Thoracic aorta (tissue), 2 donors: ENCODE measurements around the gene LCNL1. TPM values are rescaled to one million over a fixed set of nuclear protein-coding genes. Genes with fewer than 3 reads are reported as not detected.
A peak's percentile ranks its signal among the peaks of the same experiment; 100 is the strongest.
"Not testable (repeated sequence)": the region's sequence is repeated elsewhere in the genome, so short reads cannot be mapped to it uniquely, and the experiment has no call there.

Source experiments
- ATAC-seq: fragments of 150-250 bp; one replicate; pipeline ENCODE4 v1.8.0; 2017; ENCODE audit warnings: low read depth; ENCODE audit not compliant: insufficient number of reproducible peaks, low FRiP score
- DNase-seq: peaks from one replicate; pipeline ENCODE4 v3.0.0-alpha.2; 2020; ENCODE audit warnings: low spot score
- H3K27ac ChIP-seq, 2 donors: fragments of 200-600 bp; sonication (generic); 1 replicate in 1 of 2; 2 replicates in 1 of 2; pipeline ENCODE4 v1.5.1; 2016; ENCODE audit warnings: mild to moderate bottlenecking in 2 of 2, moderate library complexity in 2 of 2
- H3K27me3 ChIP-seq: fragments of 200-600 bp; sonication (generic); replicated peaks from 2 replicates; pipeline ENCODE4 v1.6.0; 2016; ENCODE audit warnings: mild to moderate bottlenecking; ENCODE audit not compliant: insufficient read depth
- H3K36me3 ChIP-seq: fragments of 200-600 bp; sonication (generic); one replicate; pipeline ENCODE4 v1.5.1; 2016
- H3K4me1 ChIP-seq, 2 donors: fragments of 200-600 bp; sonication (generic); 1 replicate in 1 of 2; 2 replicates in 1 of 2; pipeline versions ENCODE4 v1.5.1 to v1.6.0; 2016; ENCODE audit warnings: low read depth in 2 of 2, mild to moderate bottlenecking in 1 of 2; ENCODE audit not compliant: control insufficient read depth in 1 of 2
- H3K4me3 ChIP-seq: fragments of 200-600 bp; sonication (generic); 2 replicates; pipeline ENCODE4 v1.5.1; 2016; ENCODE audit warnings: mild to moderate bottlenecking
- H3K9me3 ChIP-seq: fragments of 200-600 bp; sonication (generic); 2 replicates; pipeline ENCODE4 v1.5.1; 2016
- total RNA-seq, 2 donors: library from RNA; depleted of rRNA; stranded (reverse); fragments of >200 nt; gene quantifications; one replicate each; pipeline versions ENCODE4 v1.1.0 to v1.2.3, GENCODE V29; 2016
- TF ChIP-seq, protein P1 (sequence below): fragments of 200-600 bp; sonication (generic); IDR thresholded peaks from one replicate; pipeline ENCODE4 v1.5.1; 2019; ENCODE audit warnings: antibody characterized with exemption

Gene LCNL1
- total RNA-seq, 2 donors from 2014 or later, result not detected

DNA sequence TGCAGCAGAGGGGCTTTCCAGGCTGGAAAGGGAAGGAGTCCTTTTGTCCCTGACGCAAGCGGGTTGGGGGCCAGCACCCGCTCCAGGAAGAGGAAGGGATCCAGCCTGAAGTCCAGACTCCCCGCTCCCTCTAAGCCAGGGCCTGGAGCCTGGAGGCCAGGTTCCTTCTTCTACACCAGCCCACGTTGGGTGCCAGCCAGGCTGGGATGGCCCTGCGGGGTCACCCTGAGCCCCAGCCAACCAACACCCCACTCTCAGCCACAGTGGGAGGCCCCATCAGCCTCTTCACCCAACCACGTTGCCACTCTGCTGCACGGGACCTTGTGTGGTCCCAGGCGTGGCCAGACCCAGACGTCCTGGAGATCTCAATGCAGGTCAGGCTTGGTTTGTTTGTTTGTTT is 50.1 kb downstream of the LCNL1 start:
- ATAC-seq (no peak), DNase-seq (no peak)
- Histone ChIP-seq H3K9me3 (no peaks in the 10 kb centered on the region), H3K27me3 (no peaks in the 10 kb centered on the region), H3K4me1 (peaks cover 12 to 13% of the 10 kb centered on the region in 2 donors), H3K36me3 (no peaks in the 10 kb centered on the region), H3K27ac (no peak overlapping the region), H3K4me3 (peak overlapping the region; percentile 52)
- TF ChIP-seq, protein P1, sequence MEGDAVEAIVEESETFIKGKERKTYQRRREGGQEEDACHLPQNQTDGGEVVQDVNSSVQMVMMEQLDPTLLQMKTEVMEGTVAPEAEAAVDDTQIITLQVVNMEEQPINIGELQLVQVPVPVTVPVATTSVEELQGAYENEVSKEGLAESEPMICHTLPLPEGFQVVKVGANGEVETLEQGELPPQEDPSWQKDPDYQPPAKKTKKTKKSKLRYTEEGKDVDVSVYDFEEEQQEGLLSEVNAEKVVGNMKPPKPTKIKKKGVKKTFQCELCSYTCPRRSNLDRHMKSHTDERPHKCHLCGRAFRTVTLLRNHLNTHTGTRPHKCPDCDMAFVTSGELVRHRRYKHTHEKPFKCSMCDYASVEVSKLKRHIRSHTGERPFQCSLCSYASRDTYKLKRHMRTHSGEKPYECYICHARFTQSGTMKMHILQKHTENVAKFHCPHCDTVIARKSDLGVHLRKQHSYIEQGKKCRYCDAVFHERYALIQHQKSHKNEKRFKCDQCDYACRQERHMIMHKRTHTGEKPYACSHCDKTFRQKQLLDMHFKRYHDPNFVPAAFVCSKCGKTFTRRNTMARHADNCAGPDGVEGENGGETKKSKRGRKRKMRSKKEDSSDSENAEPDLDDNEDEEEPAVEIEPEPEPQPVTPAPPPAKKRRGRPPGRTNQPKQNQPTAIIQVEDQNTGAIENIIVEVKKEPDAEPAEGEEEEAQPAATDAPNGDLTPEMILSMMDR, result no peak

- not testable (repeated sequence) for ATAC-seq, DNase-seq, H3K36me3 ChIP-seq, H3K27me3 ChIP-seq, H3K9me3 ChIP-seq, H3K27ac ChIP-seq
- peaks cover 10 to 11% of the 10 kb centered on the region in 2 donors for H3K4me1 ChIP-seq
- peak overlapping the region; percentile 52 for H3K4me3 ChIP-seq
Observed at GRCh38 chr9:137033481-137033880, 50.7 kb downstream of the LCNL1 start.

DNA sequence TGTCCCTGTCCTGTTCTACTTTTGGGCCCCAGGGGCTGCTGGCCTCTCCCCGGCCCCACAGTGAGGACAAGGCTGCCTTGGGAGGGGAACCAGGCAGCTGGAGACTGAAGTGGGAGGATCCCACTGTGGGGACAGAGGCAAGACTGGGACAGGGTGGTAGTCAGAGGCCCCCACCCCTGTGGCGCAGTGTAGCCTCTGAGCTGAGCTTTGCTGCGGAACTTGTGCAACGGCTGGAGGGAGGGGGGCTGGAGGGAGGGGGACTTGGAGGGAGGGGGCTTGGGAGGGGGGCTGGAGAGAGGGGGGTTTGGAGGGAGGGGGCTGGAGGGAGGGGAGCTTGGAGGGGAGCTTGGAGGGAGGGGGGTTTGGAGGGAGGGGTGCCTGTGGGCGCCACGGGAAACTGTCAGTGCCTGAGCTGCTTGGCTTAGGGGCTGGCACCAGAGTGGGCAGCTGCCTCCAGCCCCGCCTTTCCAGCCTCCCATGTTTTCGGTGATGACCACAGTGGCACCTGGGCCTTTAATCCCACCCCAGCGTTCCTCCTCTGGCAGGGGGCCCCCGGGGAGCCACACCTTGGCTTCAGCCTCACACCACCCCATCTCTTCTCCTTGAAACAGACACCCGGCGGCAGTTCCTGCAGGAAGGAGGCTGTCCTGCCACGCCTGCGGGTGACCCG is 51.4 kb downstream of the LCNL1 start:
- no peaks in the 10 kb centered on the region for H3K9me3 ChIP-seq
- H3K4me3 ChIP-seq, result peak overlapping the region; percentile 52
- peaks cover 3 to 4% of the 10 kb centered on the region in 2 donors for H3K4me1 ChIP-seq
- no peak for DNase-seq
- H3K27ac ChIP-seq, result no peak overlapping the region
- H3K36me3 ChIP-seq, result peaks cover 2% of the 10 kb centered on the region
- no peak for ATAC-seq
- H3K27me3 ChIP-seq, result no peaks in the 10 kb centered on the region
- TF ChIP-seq, protein P1, result no peak

DNA sequence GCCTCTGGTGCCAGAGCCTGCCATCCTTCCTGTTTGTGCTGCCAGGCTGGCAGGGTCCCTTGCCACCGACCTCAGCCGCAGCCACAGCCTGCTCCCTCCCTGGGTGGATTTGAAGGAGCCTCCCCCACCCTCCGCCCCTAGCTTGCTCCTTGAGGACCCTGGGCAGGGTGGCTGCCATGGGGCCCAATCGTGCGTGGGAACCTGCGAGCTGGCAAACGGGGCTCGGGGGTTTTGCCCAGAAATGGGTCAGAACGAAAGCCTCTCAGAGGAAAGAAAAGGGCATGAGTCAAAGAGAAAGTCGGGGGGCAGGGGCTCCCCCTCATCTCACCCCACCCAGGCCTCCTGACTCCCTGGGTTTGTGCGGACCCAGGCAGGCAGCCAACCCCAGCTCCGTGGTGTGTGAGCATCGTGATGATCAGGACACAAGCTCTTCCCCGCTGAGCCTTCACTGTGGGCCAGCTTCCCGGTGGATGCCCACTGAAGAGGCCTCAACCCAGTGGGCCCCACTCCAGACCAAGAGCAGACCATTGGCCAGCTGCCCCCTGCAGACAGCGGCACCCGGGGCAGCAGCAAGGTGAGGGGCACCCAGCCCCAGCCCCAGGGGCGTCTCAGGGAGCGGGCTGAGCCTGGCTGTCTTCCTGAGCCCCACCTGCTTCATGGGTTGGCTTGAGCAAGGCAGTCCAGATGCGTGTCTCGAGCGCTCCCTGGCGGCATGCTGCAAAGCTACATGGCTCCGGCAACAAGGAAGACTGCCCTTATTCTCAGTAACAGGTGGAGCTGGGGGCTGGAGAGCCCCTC is 52.1 kb downstream of the LCNL1 start:
- Histone ChIP-seq H3K27ac (no peak overlapping the region), H3K4me1 (no peaks in the 10 kb centered on the region), H3K9me3 (no peaks in the 10 kb centered on the region), H3K27me3 (no peaks in the 10 kb centered on the region), H3K36me3 (peaks cover 9% of the 10 kb centered on the region), H3K4me3 (no peak overlapping the region)
- TF ChIP-seq, protein P1, result peak; percentile 89
- ATAC-seq (no peak), DNase-seq (no peak)

Other genes with a start within 250 kb of the LCNL1 start
- gene LCN10, start 240.1 kb upstream of the LCNL1 start, total RNA-seq, result 1 to 10 TPM; 3.1 to 9.4 TPM
- 10 to 100 TPM in 1 of 2 donors, 1 to 10 TPM in 1; 4.5 to 25.3 TPM for gene LCN6, start 234.5 kb upstream of the LCNL1 start, total RNA-seq
- not detected for gene LCN8, start 224.8 kb upstream of the LCNL1 start, total RNA-seq
- gene LCN15, start 218.5 kb upstream of the LCNL1 start, total RNA-seq, result not detected
- 10 to 100 TPM; 12.8 to 37.8 TPM for gene TMEM141, start 191.6 kb upstream of the LCNL1 start, total RNA-seq
- gene CCDC183, start 186.7 kb upstream of the LCNL1 start, total RNA-seq, result under 1 TPM; 0.68 to 0.71 TPM
- 10 to 100 TPM; 61.7 to 86.2 TPM for gene RABL6, start 175.0 kb upstream of the LCNL1 start, total RNA-seq
- gene AJM1, start 140.5 kb upstream of the LCNL1 start, total RNA-seq, result 1 to 10 TPM; 7.3 to 9.2 TPM
- 10 to 100 TPM; 37.5 to 92.1 TPM for gene PHPT1, start 133.6 kb upstream of the LCNL1 start, total RNA-seq
- 1 to 10 TPM; 1.8 to 2.8 TPM for gene MAMDC4, start 130.6 kb upstream of the LCNL1 start, total RNA-seq
- 100 to 1,000 TPM; 200 to 240 TPM for gene EDF1, start 116.7 kb upstream of the LCNL1 start, total RNA-seq
- gene TRAF2, start 96.5 kb upstream of the LCNL1 start, total RNA-seq, result 10 to 100 TPM; 11.6 to 12.9 TPM
- 100 to 1,000 TPM; 176 to 383 TPM for gene FBXW5, start 38.3 kb upstream of the LCNL1 start, total RNA-seq
- not detected for gene C8G, start 37.8 kb upstream of the LCNL1 start, total RNA-seq
- under 1 TPM in 1 of 2 donors, not detected in 1; 0.27 TPM for gene LCN12, start 30.7 kb upstream of the LCNL1 start, total RNA-seq
- 10 to 100 TPM; 66.1 to 89.5 TPM for gene PTGDS, start 5.5 kb upstream of the LCNL1 start, total RNA-seq
- 10 to 100 TPM; 49.9 to 57.3 TPM for gene PAXX, start 9.4 kb downstream of the LCNL1 start, total RNA-seq
- gene CLIC3, start 13.6 kb downstream of the LCNL1 start, total RNA-seq, result 1 to 10 TPM; 1.4 to 8.7 TPM
- gene ABCA2, start 45.2 kb downstream of the LCNL1 start, total RNA-seq, result 10 to 100 TPM; 37.2 to 60.5 TPM
- not detected for gene FUT7, start 49.1 kb downstream of the LCNL1 start, total RNA-seq
- 10 to 100 TPM; 71.5 to 95.8 TPM for gene NPDC1, start 63.2 kb downstream of the LCNL1 start, total RNA-seq
- gene ENTPD2, start 71.1 kb downstream of the LCNL1 start, total RNA-seq, result under 1 TPM; 0.92 to 0.95 TPM
- gene SAPCD2, start 87.6 kb downstream of the LCNL1 start, total RNA-seq, result under 1 TPM; 0.41 to 0.92 TPM
- gene UAP1L1, start 94.5 kb downstream of the LCNL1 start, total RNA-seq, result 10 to 100 TPM in 1 of 2 donors, 1 to 10 TPM in 1; 9.6 to 11.4 TPM
- gene MAN1B1, start 104.0 kb downstream of the LCNL1 start, total RNA-seq, result 10 to 100 TPM; 32.9 to 52.9 TPM
- 100 to 1,000 TPM; 100 to 148 TPM for gene DPP7, start 131.7 kb downstream of the LCNL1 start, total RNA-seq
- gene GRIN1, start 156.2 kb downstream of the LCNL1 start, total RNA-seq, result not detected
- gene LRRC26, start 187.1 kb downstream of the LCNL1 start, total RNA-seq, result not detected
- not detected for gene TMEM210, start 189.1 kb downstream of the LCNL1 start, total RNA-seq
- 10 to 100 TPM; 25.2 to 43.0 TPM for gene ANAPC2, start 205.6 kb downstream of the LCNL1 start, total RNA-seq
- gene SSNA1, start 205.7 kb downstream of the LCNL1 start, total RNA-seq, result 10 to 100 TPM; 40.6 to 67.1 TPM
- gene TPRN, start 217.7 kb downstream of the LCNL1 start, total RNA-seq, result 1 to 10 TPM; 4.7 to 5.6 TPM
- gene TMEM203, start 222.7 kb downstream of the LCNL1 start, total RNA-seq, result 10 to 100 TPM; 12.0 to 35.2 TPM
- gene NDOR1, start 222.7 kb downstream of the LCNL1 start, total RNA-seq, result 10 to 100 TPM; 13.3 to 17.7 TPM
- gene RNF208, start 239.2 kb downstream of the LCNL1 start, total RNA-seq, result 1 to 10 TPM in 1 of 2 donors, not detected in 1; 3.7 TPM
- gene CYSRT1, start 242.2 kb downstream of the LCNL1 start, total RNA-seq, result not detected
- not detected for gene RNF224, start 244.5 kb downstream of the LCNL1 start, total RNA-seq
- gene SLC34A3, start 247.9 kb downstream of the LCNL1 start, total RNA-seq, result under 1 TPM in 1 of 2 donors, not detected in 1; 0.54 TPM